RCC 7860 (cell line): ENCODE data around the gene DSG2.
"Not testable (repeated sequence)": the region's sequence is repeated elsewhere in the genome, so short reads cannot be mapped to it uniquely, and the experiment has no call there.

Source experiments
- DNase-seq: peaks from one replicate; pipeline ENCODE4 v3.0.0-alpha.2; 2015; ENCODE audit warnings: low spot score
- FAIRE-seq: peaks from 2 replicates; lab custom pipeline; 2012; peaks lifted over from hg19 to GRCh38; lab: Jason Lieb, UNC

The DSG2 gene

DNA sequence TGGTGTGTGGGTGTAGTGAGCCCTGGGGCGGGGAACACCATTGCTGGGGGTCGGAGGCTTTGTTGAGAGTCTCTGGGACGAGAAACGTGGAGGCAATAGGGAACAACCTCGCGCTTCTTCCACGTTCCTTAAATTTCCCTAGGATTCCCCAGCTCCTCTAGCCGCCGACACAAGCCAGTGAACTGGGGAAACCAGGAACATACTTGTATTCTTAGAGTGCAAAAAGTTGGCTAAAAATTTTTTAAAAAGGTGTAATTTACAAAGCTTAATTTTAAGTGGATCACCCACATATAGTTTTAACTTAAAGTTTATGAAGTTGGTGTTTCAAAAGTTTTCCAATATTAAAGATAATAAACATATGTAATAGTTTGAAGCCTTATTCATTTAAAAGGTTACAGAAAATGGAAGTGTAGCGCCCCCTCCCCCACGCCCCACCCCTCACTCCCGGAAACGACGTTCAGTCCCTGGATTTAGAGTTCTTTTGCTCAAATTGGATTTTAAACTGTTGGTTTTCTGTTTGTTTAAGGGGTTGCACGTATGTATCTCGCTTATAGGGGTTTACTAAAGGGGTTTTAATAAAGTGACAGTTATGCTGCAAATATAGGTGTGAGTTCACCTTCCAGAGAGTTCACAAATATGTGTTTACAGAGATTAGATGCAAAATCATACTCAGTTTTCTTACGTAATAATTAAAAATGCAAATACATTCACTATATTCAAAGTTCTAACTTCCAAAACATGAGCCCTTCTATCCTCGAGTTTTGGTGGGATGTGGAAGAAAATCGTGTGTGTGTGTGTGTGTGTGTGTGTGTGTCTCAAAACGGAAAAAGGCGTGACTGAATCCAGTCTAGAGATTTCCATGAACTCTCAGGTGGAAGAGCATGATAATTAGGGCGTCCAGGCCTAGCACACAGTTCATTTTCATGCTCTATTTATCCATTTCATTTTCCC, 872 bp downstream of the DSG2 start:
- no peak for DNase-seq
- no peak for FAIRE-seq

DNA sequence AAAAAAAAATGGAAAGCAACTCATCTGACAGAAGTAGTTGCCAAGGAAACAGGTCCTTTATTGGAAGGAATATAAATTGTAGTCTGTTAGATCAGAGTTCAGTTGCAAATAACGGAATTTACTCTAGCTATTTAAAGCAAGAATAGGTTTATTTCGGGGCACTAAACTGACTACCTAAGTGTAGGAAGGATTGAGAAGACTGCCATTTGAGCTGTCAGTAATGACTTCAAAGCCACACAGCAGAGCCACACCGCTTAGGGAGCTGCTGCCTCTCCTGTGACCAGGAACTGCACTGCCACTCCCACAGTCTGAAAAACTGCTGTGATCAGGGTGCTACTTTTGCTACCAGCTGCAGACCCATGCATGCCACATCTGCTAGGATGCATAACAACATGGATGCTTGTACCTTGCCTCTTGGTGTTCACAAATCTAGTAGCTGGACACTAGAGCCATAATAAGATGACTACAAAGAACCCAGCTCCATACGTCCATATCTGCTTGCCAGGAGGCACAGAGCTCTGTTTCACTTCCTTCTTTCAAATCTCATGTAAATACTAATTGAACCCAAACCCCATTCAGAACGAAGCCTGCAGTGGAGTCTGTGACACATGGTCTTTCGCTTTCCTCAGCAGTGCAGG, 2.2 kb downstream of the DSG2 start:
- FAIRE-seq (no peak), DNase-seq (no peak)

DNA sequence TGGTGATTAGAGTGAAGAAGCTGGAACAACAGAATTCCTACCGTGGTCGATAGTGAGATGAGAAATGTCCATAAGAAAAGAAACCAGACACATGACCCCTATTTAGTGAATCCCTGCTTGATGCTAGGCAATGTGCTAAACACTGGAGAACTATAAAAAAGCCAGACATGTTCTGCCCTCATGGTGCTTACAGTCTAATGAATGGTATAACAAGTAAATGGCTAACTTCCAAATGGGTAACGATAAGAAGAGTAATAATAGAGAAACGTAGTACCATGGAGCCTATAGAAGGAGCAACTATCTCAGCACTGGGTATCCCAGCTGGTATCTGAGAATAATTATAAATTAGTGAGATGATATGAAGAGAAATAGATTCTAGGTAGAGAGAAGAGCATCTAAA, 5.0 kb downstream of the DSG2 start:
- FAIRE-seq (no peak), DNase-seq (no peak)

GRCh38 chr18:31504455-31505147, 6.6 kb downstream of the DSG2 start:
- FAIRE-seq: no peak
- no peak for DNase-seq

DNA sequence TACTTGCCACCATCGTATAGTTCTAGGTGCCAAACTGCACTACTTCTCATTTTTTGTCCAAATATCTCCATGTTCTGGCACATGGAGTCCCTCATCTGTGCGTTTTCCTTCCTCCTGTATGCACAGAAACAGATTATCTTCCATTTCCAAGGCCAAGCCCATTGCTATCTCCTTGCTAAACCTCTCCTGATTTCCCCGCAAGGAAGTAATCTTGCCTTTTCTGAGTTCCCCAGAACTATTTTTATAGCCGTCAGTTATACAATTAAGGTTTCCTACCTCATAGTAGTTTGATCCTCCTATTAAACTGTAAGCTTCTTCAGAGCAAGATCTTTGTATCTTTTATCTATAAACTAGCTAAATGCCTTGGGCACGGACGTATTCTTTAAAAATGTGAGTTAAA, 7.2 kb downstream of the DSG2 start:
- no peak for DNase-seq
- no peak for FAIRE-seq

- no peak for FAIRE-seq
Observed at GRCh38 chr18:31506024-31506742, 8.2 kb downstream of the DSG2 start.

DNA sequence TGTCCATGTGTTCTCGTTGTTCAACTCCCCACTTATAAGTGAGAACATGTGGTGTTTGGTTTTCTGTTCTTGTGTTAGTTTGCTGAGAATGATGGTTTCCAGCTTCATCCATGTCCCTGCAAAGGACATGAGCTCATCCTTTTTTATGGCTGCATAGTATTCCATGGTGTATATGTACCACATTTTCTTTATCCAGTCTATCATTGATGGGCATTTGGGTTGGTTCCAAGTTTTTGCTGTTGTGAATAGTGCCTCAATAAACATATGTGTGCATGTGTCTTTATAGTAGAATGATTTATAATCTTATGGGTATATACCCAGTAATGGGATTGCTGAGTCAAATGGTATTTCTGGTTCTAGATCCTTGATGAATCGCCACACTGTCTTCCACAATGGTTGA, 9.1 kb downstream of the DSG2 start:
- not testable (repeated sequence) for FAIRE-seq, DNase-seq

More at GRCh38 chr18:31506024-31506742, 8.2 kb downstream of the DSG2 start:
- DNase-seq: no peak

DNA sequence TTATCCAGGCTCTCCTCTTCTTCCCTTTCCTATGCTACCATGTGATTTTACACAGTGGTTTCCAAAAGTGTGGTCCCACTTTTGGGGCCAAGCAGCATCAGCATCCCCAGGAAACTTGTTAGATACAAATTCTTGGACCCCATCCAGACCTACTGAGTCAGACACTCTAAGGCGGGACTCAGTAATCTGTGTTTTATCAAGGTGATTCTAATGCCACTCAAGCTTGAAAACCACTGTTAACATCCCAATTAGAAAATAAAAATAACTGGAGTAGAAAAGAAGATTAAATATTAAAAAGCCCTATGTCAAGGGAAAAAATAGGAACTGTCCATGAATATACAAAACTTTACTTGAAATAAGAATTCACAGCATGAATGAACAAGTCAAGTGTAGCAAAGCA, 10.8 kb downstream of the DSG2 start:
- peak; percentile 91 for FAIRE-seq
- peak; percentile 37 for DNase-seq

GRCh38 chr18:31509571-31509970, 11.6 kb downstream of the DSG2 start:
- no peak for DNase-seq
- no peak for FAIRE-seq

DNA sequence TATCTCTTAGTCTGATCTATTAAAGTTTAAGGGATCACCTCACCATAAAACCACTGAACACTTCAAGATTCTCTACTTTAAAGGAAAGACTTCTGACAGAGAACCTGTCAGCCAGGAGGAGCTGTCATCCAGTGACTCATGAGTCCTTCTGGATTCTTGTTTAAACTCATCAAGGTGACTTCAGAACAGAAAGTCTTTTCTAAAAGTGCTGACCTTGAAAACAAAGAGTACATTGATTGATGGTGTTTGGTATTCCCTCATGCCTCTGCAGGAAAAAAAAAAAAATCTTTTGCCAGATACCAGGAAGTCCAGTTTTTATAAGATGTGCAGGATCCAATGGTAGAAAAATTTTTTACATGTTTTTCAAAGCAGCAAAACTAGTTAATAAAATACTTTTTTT, 12.3 kb downstream of the DSG2 start:
- FAIRE-seq (peak; percentile 84), DNase-seq (peak; percentile 52)

DNA sequence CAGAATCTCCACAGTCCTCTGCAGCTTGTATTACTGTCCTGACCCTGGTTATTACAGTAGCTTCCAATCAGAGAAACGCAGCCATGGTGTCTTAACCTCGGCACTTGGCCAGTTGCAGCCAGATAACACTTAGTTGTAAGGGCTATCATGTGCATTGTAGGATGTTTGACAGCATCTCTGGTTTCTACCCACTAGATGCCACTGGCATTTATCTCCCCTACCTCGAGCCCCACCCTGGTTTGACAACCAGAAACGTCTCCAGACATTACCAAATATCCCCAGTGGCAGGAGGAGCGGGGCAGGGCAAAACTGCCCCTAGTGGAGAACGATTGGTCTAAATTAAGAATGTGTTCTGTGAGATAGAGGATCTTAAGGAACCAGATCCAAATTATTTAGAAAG, 13.1 kb downstream of the DSG2 start:
- DNase-seq: no peak
- FAIRE-seq: no peak

DNA sequence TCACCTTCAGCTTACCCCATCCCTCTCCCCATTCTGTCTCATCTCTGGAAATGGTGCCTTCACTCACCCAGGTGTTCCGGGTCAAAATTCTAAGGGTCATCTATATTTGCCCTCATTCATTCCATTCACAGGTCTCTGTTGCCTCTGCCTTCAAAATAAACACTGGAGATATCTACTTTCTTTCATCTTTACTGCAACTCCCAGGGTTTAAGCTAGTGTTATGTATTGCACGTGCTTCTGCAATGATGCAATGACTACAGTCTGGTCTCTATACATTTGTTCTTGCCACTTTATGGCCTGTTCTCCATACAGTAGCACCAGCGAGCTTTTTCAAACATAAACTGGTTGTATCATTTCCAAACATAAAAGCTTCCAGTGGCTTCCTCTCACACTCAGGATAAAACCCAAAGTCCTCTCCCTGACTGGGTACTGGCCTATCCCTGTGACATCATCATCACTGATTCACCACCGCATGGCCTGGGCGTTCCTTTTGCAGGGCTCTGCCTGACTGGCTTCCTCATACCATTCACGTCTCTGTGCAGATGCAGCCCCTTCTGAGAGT, 14.3 kb downstream of the DSG2 start:
- DNase-seq (peak; percentile 83), FAIRE-seq (peak; percentile 90)

- FAIRE-seq: peak; percentile 96
- peak; percentile 86 for DNase-seq
Observed at GRCh38 chr18:31513189-31513935, 15.4 kb downstream of the DSG2 start.

- DNase-seq (no peak), FAIRE-seq (no peak)
Observed at GRCh38 chr18:31516437-31516836, 18.5 kb downstream of the DSG2 start.

DNA sequence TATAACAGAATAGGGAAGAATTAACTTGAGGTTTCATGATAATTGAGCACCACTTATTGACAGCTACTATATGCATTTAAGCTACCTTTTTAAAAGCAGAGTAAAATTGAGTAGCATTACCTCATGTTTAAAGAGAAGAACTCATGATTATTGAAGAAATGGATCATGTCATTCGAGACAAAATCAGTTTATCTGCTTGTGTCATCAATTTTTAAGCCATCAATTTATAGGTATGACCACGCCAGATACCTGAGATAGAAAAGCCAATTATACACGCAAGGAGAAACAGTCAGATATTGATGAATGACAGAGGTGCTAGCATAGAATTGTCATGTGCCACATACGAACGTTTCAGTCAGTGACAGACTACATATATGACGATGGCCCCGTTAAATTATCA, 28.4 kb downstream of the DSG2 start:
- no peak for DNase-seq
- no peak for FAIRE-seq

DNA sequence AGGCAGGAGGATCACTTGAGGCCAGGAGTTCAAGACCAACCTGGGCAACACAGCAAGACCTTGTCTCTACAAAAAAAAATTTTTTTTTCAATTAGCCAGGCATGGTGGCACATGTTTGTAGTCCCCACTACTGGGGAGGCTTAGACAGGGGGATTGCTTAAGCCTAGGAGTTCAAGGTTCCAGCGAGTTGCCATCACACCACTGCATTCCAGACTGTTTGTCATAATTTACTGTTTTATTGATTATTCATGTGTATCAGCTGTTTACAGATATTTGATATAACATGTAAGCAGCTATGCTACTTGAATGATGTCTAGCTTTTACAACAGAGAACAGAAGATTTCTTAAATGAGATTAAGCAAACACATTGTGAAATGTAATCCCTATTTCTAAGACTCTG, 35.3 kb downstream of the DSG2 start:
- no peak for DNase-seq
- FAIRE-seq: no peak

DNA sequence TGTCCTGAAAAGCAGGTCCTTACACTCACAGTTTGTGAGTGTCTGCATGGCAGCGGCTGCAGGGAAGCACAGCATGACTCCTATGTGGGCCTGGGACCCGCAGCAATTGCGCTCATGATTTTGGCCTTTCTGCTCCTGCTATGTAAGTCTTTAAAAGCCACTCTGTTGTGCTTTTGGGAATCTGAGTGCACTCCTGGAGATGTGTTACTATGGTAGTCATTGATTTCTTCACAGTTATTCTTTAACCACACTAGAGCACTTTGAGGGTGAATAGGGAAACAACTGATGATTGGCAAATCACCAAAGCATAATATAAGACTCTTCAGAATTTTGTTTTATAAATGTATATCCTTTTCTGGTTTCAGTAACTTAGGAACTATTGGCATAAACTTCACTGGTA, 40.9 kb downstream of the DSG2 start:
- DNase-seq (no peak), FAIRE-seq (no peak)

DNA sequence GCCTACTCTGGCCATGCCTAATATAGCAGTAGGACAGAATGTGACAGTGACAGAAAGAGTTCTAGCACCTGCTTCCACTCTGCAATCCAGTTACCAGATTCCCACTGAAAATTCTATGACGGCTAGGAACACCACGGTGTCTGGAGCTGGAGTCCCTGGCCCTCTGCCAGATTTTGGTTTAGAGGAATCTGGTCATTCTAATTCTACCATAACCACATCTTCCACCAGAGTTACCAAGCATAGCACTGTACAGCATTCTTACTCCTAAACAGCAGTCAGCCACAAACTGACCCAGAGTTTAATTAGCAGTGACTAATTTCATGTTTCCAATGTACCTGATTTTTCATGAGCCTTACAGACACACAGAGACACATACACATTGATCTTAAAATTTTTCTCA, 48.5 kb downstream of the DSG2 start:
- DNase-seq (peak; percentile 35), FAIRE-seq (peak; percentile 55)

DNA sequence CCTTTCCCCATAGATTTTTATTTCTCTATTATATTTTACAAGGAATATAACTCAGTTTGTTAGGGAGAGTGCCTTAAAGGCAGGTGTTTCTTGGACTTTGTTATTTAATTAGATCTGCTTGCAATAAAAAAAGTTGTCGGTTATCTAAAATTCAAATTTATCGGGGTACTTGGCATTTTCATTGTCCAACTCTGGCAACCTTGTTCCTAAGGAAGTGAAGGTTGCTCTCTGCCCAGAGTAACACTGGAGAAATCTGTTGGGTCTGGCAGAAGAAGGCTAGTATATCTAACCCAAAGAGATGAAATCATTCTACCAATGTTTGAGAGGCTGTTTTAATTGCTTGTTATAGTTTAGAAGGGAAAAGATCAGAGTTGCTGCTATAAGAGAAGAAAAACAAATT, 50.9 kb downstream of the DSG2 start:
- DNase-seq (no peak), FAIRE-seq (no peak)

GRCh38 chr18:31549416-31549815, 51.4 kb downstream of the DSG2 start:
- no peak for DNase-seq
- no peak for FAIRE-seq
